ENCODE data around the gene SNX21.
A peak's percentile ranks its signal among the peaks of the same experiment; 100 is the strongest.

The SNX21 gene

GRCh38 chr20:45880988-45881788, 47.6 kb downstream of the SNX21 start, which contains the start of gene ZSWIM1:
ZSWIM1 (plus strand) TSS chr20:45881227; CDS start chr20:45882593, 1,366 bp downstream.
- peak; percentile 88 to 99 for DNase-seq (ENCODE audit: low read depth in 2 of 2)

- no peak for DNase-seq (ENCODE audit: low read depth in 2 of 2)
Measured at GRCh38 chr20:45882469-45883099, 49.0 kb downstream of the SNX21 start.

- DNase-seq (ENCODE audit: low read depth in 2 of 2): no peak
Measured at GRCh38 chr20:45883100-45883469, 49.5 kb downstream of the SNX21 start.

- DNase-seq (ENCODE audit: low read depth in 2 of 2): no peak
Measured at GRCh38 chr20:45886590-45887345, 53.2 kb downstream of the SNX21 start.

GRCh38 chr20:45887346-45887715, 53.7 kb downstream of the SNX21 start, which contains the start of gene SPATA25:
SPATA25 (minus strand) TSS chr20:45887622; CDS start chr20:45887590, 32 bp downstream.
- no peak for DNase-seq (ENCODE audit: low read depth in 2 of 2)

GRCh38 chr20:45888681-45889080, 55.1 kb downstream of the SNX21 start:
- DNase-seq (ENCODE audit: low read depth in 2 of 2): no peak

GRCh38 chr20:45890077-45890984, 56.7 kb downstream of the SNX21 start:
- peak in 1 of 2 donors; percentile 21 for DNase-seq (ENCODE audit: low read depth in 2 of 2)

GRCh38 chr20:45890985-45891983, 57.7 kb downstream of the SNX21 start, which contains the start of the genes CTSA and NEURL2:
CTSA (plus strand) TSS chr20:45891335; CDS start chr20:45891569, 234 bp downstream.
NEURL2 (minus strand) TSS chr20:45891208; CDS start chr20:45890991, 217 bp downstream.
- DNase-seq (ENCODE audit: low read depth in 2 of 2): peak; percentile 74 to 81

GRCh38 chr20:45892049-45892825, 58.6 kb downstream of the SNX21 start:
- DNase-seq (ENCODE audit: low read depth in 2 of 2): no peak

Measured in stimulated activated CD8-positive, alpha-beta memory T cell treated with anti-CD3 and anti-CD28 coated beads, Interleukin-2, amount 100 ng/mL, for 48 hours (primary cell).